Mucosa of gallbladder (tissue), 1 donor: ENCODE data around the gene PRPF18. TPM values are rescaled to one million over a fixed set of nuclear protein-coding genes. Genes with fewer than 3 reads are reported as not detected.
A peak's percentile ranks its signal among the peaks of the same experiment; 100 is the strongest.

Experiments
- DNase-seq: peaks from one replicate; pipeline ENCODE4 v3.0.0-alpha.2; 2020; ENCODE audit warnings: low spot score
- total RNA-seq: library from RNA; stranded (reverse); gene quantifications from one replicate; pipeline ENCODE4 v1.2.1, GENCODE V29; 2021
- donor health status: DM: no; HTN: no; CAD: no.

Gene PRPF18
- total RNA-seq, 1 donor from 2014 or later, result 18.6 TPM

DNA sequence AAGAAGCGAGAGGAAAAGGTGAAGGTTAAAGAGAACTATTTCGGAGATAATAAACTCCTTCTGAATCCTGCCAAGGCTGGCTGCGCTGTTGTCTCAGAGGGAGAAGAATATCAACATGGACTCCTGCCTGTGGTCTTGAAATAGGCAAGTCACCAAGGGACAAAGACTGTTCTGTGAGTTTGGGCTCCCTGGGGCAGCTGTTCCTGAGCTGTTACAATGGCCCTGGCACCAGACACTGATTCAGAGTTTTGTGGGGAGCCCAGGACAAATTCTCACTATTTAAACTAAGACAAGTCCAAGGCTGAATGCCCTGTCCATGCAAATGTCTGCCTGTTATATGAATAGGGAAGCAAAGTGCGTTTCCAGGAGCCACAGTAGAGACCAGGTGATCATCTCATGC lies 81.4 kb downstream of the PRPF18 start:
- DNase-seq, result no peak

DNA sequence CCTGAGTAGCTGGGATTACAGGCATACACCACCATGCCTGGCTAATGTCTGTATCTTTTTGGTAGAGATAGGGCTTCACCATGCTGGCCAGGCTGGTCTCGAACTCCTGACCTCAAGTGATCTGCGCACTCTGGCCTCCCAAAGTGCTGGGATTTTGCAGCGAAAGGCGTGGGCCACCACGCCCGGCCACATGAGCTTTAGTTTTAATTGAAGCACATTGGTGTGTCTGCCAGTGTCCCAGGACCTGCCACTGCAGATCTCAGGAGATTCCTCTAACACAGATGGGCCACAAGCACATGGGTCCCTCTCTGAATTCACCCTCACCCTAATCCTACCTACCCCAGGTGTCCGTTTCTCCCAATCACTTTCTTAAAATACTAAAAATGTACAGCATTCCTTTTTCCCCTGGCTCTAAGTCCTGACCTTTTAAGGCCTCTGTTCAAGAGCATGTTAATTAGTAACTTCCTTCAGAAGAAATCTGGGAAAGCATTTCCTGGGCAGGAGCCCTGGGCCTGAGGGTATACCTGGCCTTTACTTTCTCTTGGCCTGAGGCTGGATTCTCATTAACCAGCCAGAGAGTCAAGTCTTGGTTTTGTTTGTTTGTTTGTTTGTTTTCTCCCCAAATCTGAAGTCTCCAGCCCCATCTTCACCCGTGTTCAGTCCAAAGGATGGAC lies 82.6 kb downstream of the PRPF18 start:
- DNase-seq, result no peak

DNA sequence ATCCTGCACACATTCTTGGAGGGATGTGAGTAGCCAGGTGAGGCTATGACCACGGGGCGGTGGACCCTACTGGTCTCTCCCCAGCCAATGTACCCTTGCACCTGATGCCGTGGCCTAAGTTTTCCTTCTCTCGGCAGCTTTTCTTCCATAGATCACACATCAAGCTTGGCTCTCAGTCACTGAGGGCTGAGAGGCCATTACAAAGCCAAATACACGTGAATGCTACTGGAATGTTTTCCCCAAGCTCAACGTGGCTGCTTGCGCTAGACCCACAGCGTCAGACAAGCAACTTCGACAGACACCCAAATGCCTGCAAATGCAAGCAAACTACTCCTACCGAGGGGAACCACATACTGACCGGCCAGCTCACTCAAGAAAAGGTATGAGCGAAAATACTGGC lies 83.1 kb downstream of the PRPF18 start:
- DNase-seq, result no peak

DNA sequence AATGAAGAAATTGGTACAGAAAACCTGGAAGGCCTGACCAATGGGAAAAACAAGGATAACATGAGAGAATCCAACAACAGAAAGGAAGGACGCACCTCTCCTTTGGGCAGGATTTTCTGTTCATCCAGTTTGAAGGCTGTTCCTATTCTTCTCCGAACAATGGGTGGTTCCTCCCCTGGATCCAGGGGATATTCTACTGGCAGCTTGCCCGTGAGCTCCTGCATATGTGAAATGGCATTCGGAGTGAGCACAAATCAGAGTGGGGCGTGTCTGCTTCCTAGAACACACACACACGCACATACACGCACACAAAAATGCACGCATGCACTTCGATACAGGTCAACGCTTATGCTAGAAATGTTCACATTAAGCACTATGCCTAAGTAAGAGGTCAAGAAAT lies 83.5 kb downstream of the PRPF18 start:
- DNase-seq, result peak; percentile 32

DNA sequence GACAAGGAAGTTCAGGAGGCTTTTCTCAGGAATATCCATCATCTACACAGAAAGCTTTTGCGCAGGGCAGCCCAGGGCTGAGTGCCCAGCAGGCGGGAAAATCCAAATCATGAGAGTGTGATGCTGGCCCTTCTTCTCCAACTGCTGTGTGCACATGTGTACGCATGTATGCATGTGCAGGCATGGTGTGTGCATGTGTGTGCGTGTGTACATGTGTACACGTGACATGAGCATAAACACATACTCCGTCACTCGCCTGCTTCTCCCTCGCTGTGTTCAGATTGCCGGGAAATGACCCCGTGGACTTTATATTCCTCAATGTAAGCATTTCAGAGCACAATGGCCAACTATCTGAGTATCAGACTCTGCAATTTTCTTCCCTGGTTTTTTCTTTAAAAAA lies 85.1 kb downstream of the PRPF18 start:
- no peak for DNase-seq

DNA sequence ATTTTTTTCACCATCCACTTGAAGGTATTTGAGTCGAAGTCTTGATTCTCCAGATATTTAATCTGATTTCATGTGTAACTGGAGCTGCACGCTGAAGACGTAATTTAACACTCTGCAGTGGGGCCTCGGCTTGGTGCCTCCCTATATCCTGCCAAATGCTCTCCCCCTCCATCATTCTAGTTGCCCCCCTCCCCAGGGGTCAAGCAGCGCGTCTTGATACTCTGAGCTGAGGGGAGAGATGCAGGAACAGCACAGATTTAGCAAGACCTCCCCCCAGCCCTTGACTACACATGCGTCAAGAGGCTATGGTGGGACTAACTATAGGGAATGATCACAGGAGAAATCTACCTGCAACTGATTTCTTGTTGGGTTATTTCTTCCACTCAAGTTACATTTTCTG lies 85.8 kb downstream of the PRPF18 start:
- DNase-seq, result no peak

DNA sequence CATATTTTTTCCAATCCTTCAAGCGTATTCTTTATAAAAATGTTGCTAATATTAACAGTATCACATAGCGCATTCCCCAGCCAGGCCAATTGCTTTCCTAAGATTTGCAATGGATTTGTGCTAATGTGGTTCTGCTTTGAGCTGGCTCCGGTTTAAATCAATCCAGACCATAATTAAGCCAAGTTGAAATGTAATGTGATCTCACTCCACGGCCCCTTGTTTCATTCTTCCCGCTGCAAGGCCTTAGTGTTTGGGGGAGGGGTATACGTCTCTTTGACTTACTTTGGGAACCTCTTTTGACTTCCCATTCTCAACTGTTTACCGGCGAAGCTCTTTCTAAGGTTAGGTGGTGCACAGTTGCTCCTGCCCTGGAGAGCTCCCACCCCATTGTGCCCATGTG lies 86.4 kb downstream of the PRPF18 start:
- DNase-seq, result no peak

DNA sequence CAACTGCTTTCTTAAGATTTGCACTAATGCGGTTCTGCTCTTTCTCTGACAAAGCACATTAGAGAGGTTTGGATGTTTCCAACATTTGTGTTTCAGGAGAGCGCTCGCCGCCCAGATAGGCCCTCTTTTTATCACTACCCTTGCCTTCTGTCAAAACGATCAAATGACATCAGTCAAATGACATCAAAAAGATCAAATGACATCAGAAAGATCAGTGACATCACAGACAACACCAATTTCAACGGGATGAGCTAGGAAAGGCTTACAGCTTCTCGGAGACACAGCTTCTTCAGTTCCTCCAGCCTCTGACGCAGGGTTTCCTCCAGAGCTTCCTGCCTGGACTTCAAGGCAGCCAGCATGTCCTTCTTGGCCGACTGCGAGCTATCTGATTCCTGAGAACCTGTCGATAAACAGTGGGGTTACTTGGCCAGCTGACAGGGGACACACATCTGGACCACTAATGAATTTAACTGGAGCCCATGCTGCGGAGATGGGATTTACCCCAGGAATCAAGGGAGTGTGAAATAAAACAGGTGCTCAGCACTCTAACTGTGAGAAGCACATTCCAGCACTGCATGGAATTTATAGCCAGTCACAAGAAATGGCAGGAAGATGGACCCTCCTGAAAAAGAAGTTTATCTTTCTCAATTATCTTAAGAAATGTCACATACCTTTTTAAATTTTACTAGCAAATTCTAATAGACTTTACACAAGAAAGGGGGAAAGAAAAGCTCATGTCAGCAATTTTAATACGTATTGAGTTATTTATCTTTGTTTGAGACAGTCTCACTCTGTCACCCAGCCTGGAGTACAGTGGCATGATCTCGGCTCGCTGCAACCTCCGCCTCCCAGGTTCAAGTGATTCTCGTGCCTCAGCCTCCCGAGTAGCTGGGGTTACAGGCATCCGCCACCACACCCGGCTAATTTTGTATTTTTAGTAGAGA lies 88.2 kb downstream of the PRPF18 start:
- DNase-seq, result no peak

DNA sequence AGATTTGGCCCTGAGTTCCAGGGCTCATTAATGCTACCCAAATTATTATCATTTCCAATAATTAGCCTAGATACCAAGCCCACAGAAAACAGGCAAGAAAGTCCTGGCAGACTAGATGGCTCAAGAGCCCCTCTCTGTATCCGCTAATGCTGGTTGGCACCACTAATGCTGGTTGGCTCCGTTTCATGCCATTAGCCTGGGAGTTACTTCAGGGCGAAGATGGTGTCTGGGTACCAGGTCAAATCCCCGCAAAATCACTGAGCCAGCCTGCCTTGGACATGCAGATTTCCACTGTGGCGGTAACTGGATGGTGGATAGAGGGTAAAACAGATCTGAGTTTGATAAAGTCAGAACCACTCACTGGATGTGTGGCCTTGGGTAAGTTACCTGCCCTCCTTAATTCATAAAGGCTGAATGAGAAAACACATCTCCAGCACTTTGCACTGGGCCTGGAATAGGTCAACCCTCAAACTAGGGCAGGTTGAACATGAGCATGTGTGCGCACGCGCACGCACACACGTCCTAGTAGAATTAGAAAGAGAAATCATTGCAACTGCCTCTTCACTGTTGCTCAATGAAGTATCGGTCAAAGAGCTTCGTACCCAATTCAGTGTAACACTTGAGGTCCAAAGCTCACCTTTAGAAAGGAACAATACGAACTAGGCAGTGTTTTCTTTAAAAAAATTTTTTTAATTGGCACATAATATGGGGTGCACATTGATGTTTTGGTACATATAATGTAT lies 91.5 kb downstream of the PRPF18 start:
- DNase-seq, result no peak

Other genes starting within 250 kb of the PRPF18 start
- 35.9 TPM for gene SEPHS1, start 238.7 kb upstream of the PRPF18 start, total RNA-seq
- 43.5 TPM for gene BEND7, start 58.0 kb upstream of the PRPF18 start, total RNA-seq